WTC11 (cell line): Measurements from ENCODE around the gene SBF2. TPM values are rescaled to one million over a fixed set of nuclear protein-coding genes. Genes with fewer than 3 reads are reported as not detected.

Experiments
- ATAC-seq: fragments of 200-7000 bp; cut with Tn5 transposase; 2 replicates; pipeline ENCODE4 v1.10.0; 2021; ENCODE audit warnings: mild to moderate bottlenecking, moderate library complexity
- CTCF ChIA-PET: fragments of 300-600 bp; sonication (Branson Sonifier 250); formaldehyde crosslinking; loops from one replicate; lab custom pipeline; 2021; ENCODE audit warnings: antibody characterized with exemption; lab: Charles Lee
- POLR2A ChIA-PET: fragments of 350-600 bp; sonication (Branson Sonifier 250); formaldehyde crosslinking; loops from one replicate; lab custom pipeline; 2021; ENCODE audit warnings: antibody characterized with exemption; lab: Charles Lee
- DNase-seq: peaks from one replicate; pipeline ENCODE4 v3.0.0; 2021; ENCODE audit warnings: low spot score
- H3K27ac Mint-ChIP-seq: 2 replicates; pipeline ENCODE4 v1.8.0; 2021; ENCODE audit warnings: mixed read lengths
- H3K27me3 Mint-ChIP-seq: 2 replicates; pipeline ENCODE4 v1.8.0; 2021; ENCODE audit warnings: low read depth, mild to moderate bottlenecking, moderate library complexity, mixed read lengths
- H3K36me3 Mint-ChIP-seq: 2 replicates; pipeline ENCODE4 v1.8.0; 2021; ENCODE audit warnings: mixed read lengths
- H3K4me1 Mint-ChIP-seq: 2 replicates; pipeline ENCODE4 v1.8.0; 2022; ENCODE audit warnings: mixed read lengths
- H3K4me3 Mint-ChIP-seq: 2 replicates; pipeline ENCODE4 v1.8.0; 2021; ENCODE audit warnings: mild to moderate bottlenecking, moderate library complexity, mixed read lengths
- H3K9me3 Mint-ChIP-seq: 2 replicates; pipeline ENCODE4 v1.8.0; 2021; ENCODE audit warnings: mixed read lengths
- ATF2 ChIP-seq: sonication (generic); formaldehyde crosslinking; IDR thresholded peaks from 2 replicates; pipeline ENCODE4 v1.8.1; 2022; ENCODE audit warnings: low read depth, missing genetic modification reagents, borderline replicate concordance
- ATF6 ChIP-seq: sonication (generic); formaldehyde crosslinking; IDR thresholded peaks from 2 replicates; pipeline ENCODE4 v1.8.1; 2023; ENCODE audit warnings: mild to moderate bottlenecking, missing genetic modification reagents
- CBFB ChIP-seq: sonication (generic); formaldehyde crosslinking; IDR thresholded peaks from 2 replicates; pipeline ENCODE4 v1.8.1; 2022; ENCODE audit warnings: mild to moderate bottlenecking, low read depth, missing genetic modification reagents
- CREB1 ChIP-seq: sonication (generic); formaldehyde crosslinking; IDR thresholded peaks from 2 replicates; pipeline ENCODE4 v1.8.0; 2023; ENCODE audit warnings: mild to moderate bottlenecking, missing genetic modification reagents
- FOXK1 ChIP-seq: sonication (generic); formaldehyde crosslinking; IDR thresholded peaks from 2 replicates; pipeline ENCODE4 v1.8.0; 2022; ENCODE audit warnings: mild to moderate bottlenecking, moderate library complexity, missing genetic modification reagents
- GTF2I ChIP-seq: fragments of 250-450 bp; sonication (Bioruptor Pico); conservative IDR thresholded peaks from 2 replicates; pipeline ENCODE4 v1.4.0; 2021; ENCODE audit warnings: mild to moderate bottlenecking
- KAT7 ChIP-seq: sonication (generic); formaldehyde crosslinking; IDR thresholded peaks from 2 replicates; pipeline ENCODE4 v1.8.1; 2023; ENCODE audit warnings: missing genetic modification reagents, mild to moderate bottlenecking, borderline replicate concordance
- MAX ChIP-seq: sonication (generic); formaldehyde crosslinking; IDR thresholded peaks from 2 replicates; pipeline ENCODE4 v1.8.0; 2022; ENCODE audit warnings: mild to moderate bottlenecking, missing genetic modification reagents
- MLX ChIP-seq: sonication (generic); formaldehyde crosslinking; IDR thresholded peaks from 2 replicates; pipeline ENCODE4 v1.8.1; 2023; ENCODE audit warnings: mild to moderate bottlenecking, missing genetic modification reagents, moderate library complexity
- MXD4 ChIP-seq: fragments of 250-450 bp; sonication (Bioruptor Pico); IDR thresholded peaks from 2 replicates; pipeline ENCODE4 v1.8.0; 2021; ENCODE audit warnings: mild to moderate bottlenecking, moderate library complexity, borderline replicate concordance
- PRDM15 ChIP-seq: sonication (generic); formaldehyde crosslinking; IDR thresholded peaks from 2 replicates; pipeline ENCODE4 v1.8.0; 2022; ENCODE audit warnings: missing genetic modification reagents
- STAT6 ChIP-seq: sonication (generic); formaldehyde crosslinking; conservative IDR thresholded peaks from 2 replicates; pipeline ENCODE4 v1.8.1; 2023; ENCODE audit warnings: mild to moderate bottlenecking, low read depth, missing genetic modification reagents, moderate library complexity
- TEAD1 ChIP-seq: sonication (generic); formaldehyde crosslinking; IDR thresholded peaks from 2 replicates; pipeline ENCODE4 v1.8.0; 2022; ENCODE audit warnings: mild to moderate bottlenecking, missing genetic modification reagents
- ZBTB21 ChIP-seq: sonication (generic); formaldehyde crosslinking; IDR thresholded peaks from 2 replicates; pipeline ENCODE4 v1.8.1; 2023; ENCODE audit warnings: mild to moderate bottlenecking, missing genetic modification reagents, borderline replicate concordance
- ZNF281 ChIP-seq: sonication (generic); formaldehyde crosslinking; IDR thresholded peaks from 2 replicates; pipeline ENCODE4 v1.8.0; 2023; ENCODE audit warnings: mild to moderate bottlenecking, missing genetic modification reagents
- ZNF416 ChIP-seq: fragments of 250-450 bp; sonication (Bioruptor Pico); IDR thresholded peaks from 2 replicates; pipeline ENCODE4 v1.9.0; 2021; ENCODE audit warnings: mild to moderate bottlenecking, inconsistent platforms
- total RNA-seq: library from RNA; stranded (reverse); gene quantifications from 3 replicates; pipeline ENCODE4 v1.2.3, GENCODE V29; 2021

The SBF2 gene
- total RNA-seq, 1 experiment from 2014 or later: 47.6 TPM

- Mint-ChIP-seq H3K9me3 (peaks cover 7% of the 10 kb centered on the region), H3K27me3 (no peaks in the 10 kb centered on the region), H3K27ac (no peak overlapping the region), H3K36me3 (no peaks in the 10 kb centered on the region; the same call in 1 of the 2 replicates), H3K4me3 (no peak overlapping the region), H3K4me1 (peaks cover 58% of the 10 kb centered on the region)
- TF ChIP-seq MAX (CRISPR knock-in tag): no peak
- no peak for TF ChIP-seq ATF2 (CRISPR knock-in tag)
- no peak for TF ChIP-seq FOXK1 (CRISPR knock-in tag)
- TF ChIP-seq MLX (CRISPR knock-in tag): no peak
- no peak for TF ChIP-seq STAT6
- no peak for TF ChIP-seq CBFB
- ChIA-PET POLR2A (no interaction called here), CTCF (interaction anchor here (1.0 to 5.1 kb wide), 5 partner anchors 18 to 718 kb away, joined by 3 to 36 read pairs (median 6); partner anchors contain the start of gene ADM)
- DNase-seq (no peak), ATAC-seq (no peak)
Measured at GRCh38 chr11:10324474-10324873, 30.5 kb upstream of the SBF2 start.

GRCh38 chr11:10323793-10324170, 29.8 kb upstream of the SBF2 start:
- peaks cover 61% of the 10 kb centered on the region for H3K4me1 Mint-ChIP-seq
- H3K27ac Mint-ChIP-seq: no peak overlapping the region
- no peak for ATAC-seq

More at GRCh38 chr11:10323793-10324170, 29.8 kb upstream of the SBF2 start:
- Mint-ChIP-seq H3K4me3 (no peak overlapping the region), H3K9me3 (peaks cover 7% of the 10 kb centered on the region), H3K36me3 (no peaks in the 10 kb centered on the region; the same call in 1 of the 2 replicates), H3K27me3 (no peaks in the 10 kb centered on the region)
- ChIA-PET POLR2A (no interaction called here), CTCF (interaction anchor here (0.7 to 5.1 kb wide), 9 partner anchors 9 to 717 kb away, joined by 3 to 36 read pairs (median 4); partner anchors contain the start of gene ADM)
- TF ChIP-seq MLX (CRISPR knock-in tag): no peak
- no peak for TF ChIP-seq FOXK1 (CRISPR knock-in tag)
- TF ChIP-seq CREB1 (CRISPR knock-in tag): no peak
- no peak for TF ChIP-seq GTF2I (CRISPR knock-in tag)
- TF ChIP-seq TEAD1: no peak
- no peak for TF ChIP-seq ATF6
- TF ChIP-seq PRDM15 (CRISPR knock-in tag): no peak
- TF ChIP-seq KAT7 (CRISPR knock-in tag): no peak
- no peak for TF ChIP-seq ZBTB21
- no peak for TF ChIP-seq MXD4 (CRISPR knock-in tag)
- no peak for TF ChIP-seq ZNF281 (CRISPR knock-in tag)
- no peak for TF ChIP-seq ZNF416 (CRISPR knock-in tag)
- no peak for DNase-seq
